ENCODE data around the gene STK32B. TPM values are rescaled to one million over a fixed set of nuclear protein-coding genes. Genes with fewer than 3 reads are reported as not detected.
"Not testable (repeated sequence)": the region's sequence is repeated elsewhere in the genome, so short reads cannot be mapped to it uniquely, and the experiment has no call there.

The STK32B gene
- total and polyA plus RNA-seq, 8 donors = 0.90 to 5.1 (median 3.3) TPM

GRCh38 chr4:5247735-5248134 lies 196.5 kb downstream of the STK32B start:
- Histone ChIP-seq H3K9me3 (peaks cover 0 to 7% of the 10 kb centered on the region in 2 donors), H3K4me1 (no peaks in the 10 kb centered on the region), H3K36me3 (no peaks in the 10 kb centered on the region), H3K27me3 (no peaks in the 10 kb centered on the region), H3K27ac (no peak overlapping the region), H3K4me3 (no peak overlapping the region)
- DNase-seq (no peak), ATAC-seq (no peak)
- TF ChIP-seq CTCF (IDR thresholded peaks at IDR 0.05) = no peak
- intact Hi-C loops (cut with DNase I) = no loop called here

GRCh38 chr4:5249727-5250126 lies 198.4 kb downstream of the STK32B start:
- TF ChIP-seq CTCF (IDR thresholded peaks at IDR 0.05) = no peak
- Histone ChIP-seq H3K36me3 (no peaks in the 10 kb centered on the region), H3K27ac (no peak overlapping the region), H3K4me3 (no peak overlapping the region), H3K9me3 (peaks cover 0 to 7% of the 10 kb centered on the region in 2 donors), H3K4me1 (no peaks in the 10 kb centered on the region), H3K27me3 (no peaks in the 10 kb centered on the region)
- DNase-seq = no peak
- intact Hi-C loops (cut with DNase I) = no loop called here
- ATAC-seq = no peak

- DNase-seq; H3K36me3 ChIP-seq; H3K27ac ChIP-seq; H3K9me3 ChIP-seq; ATAC-seq; intact Hi-C loops (cut with DNase I); H3K4me3 ChIP-seq; H3K4me1 ChIP-seq; H3K27me3 ChIP-seq: not testable (repeated sequence)
Measured at GRCh38 chr4:5250536-5250935, 199.3 kb downstream of the STK32B start.

DNA sequence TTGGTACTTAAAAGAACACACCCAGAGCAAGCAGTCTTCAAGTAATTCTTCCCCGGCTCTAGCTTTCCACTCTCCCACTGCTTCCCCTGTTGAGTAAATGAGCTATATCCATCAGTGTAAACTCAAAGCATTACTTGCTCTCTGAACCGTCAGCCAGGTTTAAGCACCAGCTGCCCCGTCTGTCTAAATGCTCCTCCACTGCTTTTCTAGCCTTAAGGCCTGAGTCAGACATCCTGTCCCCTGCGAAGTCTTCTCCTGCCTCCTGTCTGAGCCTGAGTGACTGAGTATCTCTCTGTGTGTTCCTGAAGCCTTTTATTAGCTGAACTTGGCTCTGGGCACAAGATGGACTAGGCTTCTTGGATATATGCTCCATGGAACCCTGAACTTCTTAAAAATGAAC lies 205.1 kb downstream of the STK32B start:
- Histone ChIP-seq H3K4me1 (no peaks in the 10 kb centered on the region), H3K9me3 (no peaks in the 10 kb centered on the region), H3K4me3 (no peak overlapping the region), H3K27me3 (no peaks in the 10 kb centered on the region), H3K36me3 (no peaks in the 10 kb centered on the region), H3K27ac (no peak overlapping the region)
- no peak for TF ChIP-seq CTCF (IDR thresholded peaks at IDR 0.05)
- DNase-seq = no peak
- no peak for ATAC-seq
- intact Hi-C loops (cut with DNase I) = no loop called here

GRCh38 chr4:5257086-5257485 lies 205.8 kb downstream of the STK32B start:
- ATAC-seq = no peak
- Histone ChIP-seq H3K4me3 (no peak overlapping the region), H3K4me1 (no peaks in the 10 kb centered on the region), H3K27me3 (no peaks in the 10 kb centered on the region), H3K9me3 (no peaks in the 10 kb centered on the region), H3K36me3 (no peaks in the 10 kb centered on the region), H3K27ac (no peak overlapping the region)
- no peak for DNase-seq
- no peak for TF ChIP-seq CTCF (IDR thresholded peaks at IDR 0.05)
- intact Hi-C loops (cut with DNase I) = no loop called here

GRCh38 chr4:5259471-5259870 lies 208.2 kb downstream of the STK32B start:
- Histone ChIP-seq H3K4me3 (no peak overlapping the region), H3K36me3 (no peaks in the 10 kb centered on the region), H3K27me3 (no peaks in the 10 kb centered on the region), H3K27ac (no peak overlapping the region), H3K4me1 (no peaks in the 10 kb centered on the region), H3K9me3 (no peaks in the 10 kb centered on the region)
- no peak for DNase-seq
- TF ChIP-seq CTCF (IDR thresholded peaks at IDR 0.05) = no peak
- intact Hi-C loops (cut with DNase I) = no loop called here
- no peak for ATAC-seq

Data from left lung (tissue), 10 donors.